D721Med (cell line): ENCODE data around the gene AUTS2.
"Not testable (repeated sequence)": the region's sequence is repeated elsewhere in the genome, so short reads cannot be mapped to it uniquely, and the experiment has no call there.

ENCODE experiments used
- DNase-seq: peaks from one replicate; pipeline ENCODE4 v3.0.0; 2011; ENCODE audit warnings: low spot score; ENCODE audit not compliant: insufficient read length
- FAIRE-seq: peaks from 2 replicates; lab custom pipeline; 2011; peaks lifted over from hg19 to GRCh38; lab: Jason Lieb, UNC
- CTCF ChIP-seq: IDR thresholded peaks from 2 replicates; pipeline ENCODE4 v1.5.1; 2012; ENCODE audit warnings: mild to moderate bottlenecking, control low read depth; ENCODE audit not compliant: insufficient read depth; ENCODE audit errors: missing control alignments

AUTS2 gene

GRCh38 chr7:70808876-70809275 is 1210.6 kb downstream of the AUTS2 start:
- no peak for TF ChIP-seq CTCF
- DNase-seq: no peak
- FAIRE-seq: no peak

GRCh38 chr7:70810558-70811139 is 1212.4 kb downstream of the AUTS2 start:
- DNase-seq (no peak), FAIRE-seq (no peak)
- no peak for TF ChIP-seq CTCF

GRCh38 chr7:70812511-70812910 is 1214.2 kb downstream of the AUTS2 start:
- DNase-seq (no peak), FAIRE-seq (no peak)
- TF ChIP-seq CTCF: peak; percentile 26

GRCh38 chr7:70822490-70822889 is 1224.2 kb downstream of the AUTS2 start:
- FAIRE-seq, DNase-seq: not testable (repeated sequence)

GRCh38 chr7:70829221-70830059 is 1231.2 kb downstream of the AUTS2 start:
- FAIRE-seq: no peak
- peak; percentile 94 for TF ChIP-seq CTCF
- peak; percentile 36 for DNase-seq

- no peak for TF ChIP-seq CTCF
- FAIRE-seq (no peak), DNase-seq (no peak)
Observed at GRCh38 chr7:70830060-70830395, 1231.8 kb downstream of the AUTS2 start.

- DNase-seq (no peak), FAIRE-seq (no peak)
- no peak for TF ChIP-seq CTCF
Observed at GRCh38 chr7:70830426-70830825, 1232.2 kb downstream of the AUTS2 start.
